CMK (cell line): ENCODE data around the gene PAQR3.

ENCODE experiments used
- DNase-seq: peaks from one replicate; pipeline ENCODE4 v3.0.0-alpha.2; 2010; ENCODE audit warnings: low read depth

The PAQR3 gene

GRCh38 chr4:78938868-78939666, at the start of gene PAQR3:
TSS of gene PAQR3 (minus strand) at chr4:78939438. CDS start at chr4:78939224, 214 bp downstream.
- peak; percentile 50 for DNase-seq

- DNase-seq, result no peak
These were observed 48.4 kb upstream of the PAQR3 start for GRCh38 chr4:78987683-78988082.

- DNase-seq, result no peak
These were observed 45.4 kb upstream of the PAQR3 start for GRCh38 chr4:78984593-78984992.

GRCh38 chr4:78975865-78976264, 36.6 kb upstream of the PAQR3 start:
- no peak for DNase-seq

GRCh38 chr4:78971776-78972175, 32.5 kb upstream of the PAQR3 start:
- DNase-seq, result no peak

GRCh38 chr4:78971326-78971725, 32.1 kb upstream of the PAQR3 start:
- DNase-seq, result no peak

- no peak for DNase-seq
These were observed 23.4 kb upstream of the PAQR3 start for GRCh38 chr4:78962597-78963115.

- DNase-seq, result no peak
These were observed 21.7 kb upstream of the PAQR3 start for GRCh38 chr4:78960926-78961325.

- no peak for DNase-seq
These were observed 17.7 kb upstream of the PAQR3 start for GRCh38 chr4:78956975-78957374.

- no peak for DNase-seq
These were observed 14.8 kb upstream of the PAQR3 start for GRCh38 chr4:78953769-78954666.

- DNase-seq, result no peak
These were observed 14.0 kb upstream of the PAQR3 start for GRCh38 chr4:78953231-78953630.

GRCh38 chr4:78951862-78952472, 12.7 kb upstream of the PAQR3 start:
- DNase-seq, result no peak

- DNase-seq, result no peak
These were observed 10.5 kb upstream of the PAQR3 start for GRCh38 chr4:78949735-78950134.

- no peak for DNase-seq
These were observed 6.5 kb upstream of the PAQR3 start for GRCh38 chr4:78945651-78946179.

GRCh38 chr4:78944381-78944780, 5.1 kb upstream of the PAQR3 start:
- no peak for DNase-seq

- no peak for DNase-seq
These were observed 1.5 kb upstream of the PAQR3 start for GRCh38 chr4:78940752-78941151.

GRCh38 chr4:78939667-78940008, 400 bp upstream of the PAQR3 start:
- DNase-seq, result no peak

- no peak for DNase-seq
These were observed 767 bp downstream of the PAQR3 start for GRCh38 chr4:78938474-78938867.

GRCh38 chr4:78937837-78938236, 1.4 kb downstream of the PAQR3 start:
- no peak for DNase-seq

GRCh38 chr4:78936989-78937388, 2.2 kb downstream of the PAQR3 start:
- no peak for DNase-seq

GRCh38 chr4:78930016-78930629, 9.1 kb downstream of the PAQR3 start:
- DNase-seq, result no peak

- no peak for DNase-seq
These were observed 10.4 kb downstream of the PAQR3 start for GRCh38 chr4:78928835-78929234.
